ENCODE results near the gene DNAJC27.

Gene DNAJC27

DNA sequence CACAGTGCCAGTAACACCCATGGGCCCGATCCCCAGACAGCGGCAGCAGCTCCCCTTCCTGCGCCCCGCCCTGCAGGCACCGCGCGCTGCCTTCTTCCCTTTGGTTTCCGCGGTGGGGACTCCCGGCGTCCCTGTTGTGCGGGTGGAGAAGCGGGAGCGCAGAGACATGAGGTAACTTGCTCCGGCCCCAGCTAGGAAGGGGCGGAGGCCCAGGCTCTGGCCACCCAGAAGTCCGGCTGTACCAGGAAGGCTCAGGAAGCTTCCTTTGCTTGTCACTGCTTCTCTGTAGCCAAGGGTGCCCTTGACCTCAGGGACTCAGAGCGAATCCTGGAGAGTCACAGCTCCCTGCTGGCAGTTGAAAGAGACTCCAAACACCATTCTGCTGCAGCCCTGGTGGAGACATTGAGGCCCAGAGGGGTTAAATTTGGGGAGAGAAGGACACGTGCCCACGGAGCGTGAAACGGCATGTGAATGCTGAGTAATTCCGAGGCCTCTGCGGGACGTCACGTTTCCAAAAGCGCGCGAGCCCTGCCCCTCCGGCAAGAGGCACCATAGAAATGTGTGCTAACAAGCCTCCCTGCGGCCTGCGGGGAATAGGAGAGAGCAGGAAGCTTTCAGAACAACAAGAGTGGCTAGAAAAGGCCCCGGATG, 45.0 kb downstream of the DNAJC27 start:
- DNase-seq (ENCODE audit: low read depth in 2 of 3, low spot score in 2 of 3): no peak

DNA sequence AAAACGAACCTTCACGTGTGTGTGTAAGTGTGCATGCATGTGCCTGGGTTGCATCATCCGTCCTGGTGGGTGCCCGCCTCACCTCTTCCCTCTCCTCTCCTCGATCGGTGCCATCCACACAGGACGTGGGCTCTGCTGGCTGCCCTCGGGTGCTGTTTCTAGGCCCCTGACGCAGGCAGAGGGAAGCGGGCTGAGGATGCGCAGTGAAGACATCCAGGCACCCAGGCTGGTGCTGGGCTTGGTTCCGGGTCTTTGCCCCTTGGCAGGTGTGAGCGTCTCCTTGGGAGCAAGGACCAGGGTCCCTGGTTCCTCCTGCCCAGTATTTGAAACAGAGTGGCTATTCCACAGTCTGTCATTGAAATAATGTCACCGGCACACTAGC, 45.5 kb downstream of the DNAJC27 start:
- no peak for DNase-seq (ENCODE audit: low read depth in 2 of 3, low spot score in 2 of 3)

DNA sequence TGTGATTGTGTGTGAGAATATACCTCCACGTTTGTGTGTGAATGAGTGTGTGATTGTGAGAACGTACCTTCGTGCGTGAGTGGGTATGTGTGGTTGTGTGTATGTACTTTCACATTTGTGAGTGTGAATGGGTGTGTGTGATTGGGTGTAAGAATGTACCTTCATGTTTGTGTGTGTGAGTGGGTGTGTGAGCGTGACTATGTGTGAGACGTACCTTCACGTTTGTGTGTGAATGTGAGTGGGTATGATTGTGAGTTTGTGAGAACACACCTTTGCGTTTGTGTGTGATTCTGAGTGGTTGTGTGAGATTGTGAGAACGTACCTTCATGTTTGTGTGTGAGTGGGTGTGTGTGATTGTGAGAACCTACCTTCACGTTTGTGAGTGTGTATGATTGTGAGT, 45.9 kb downstream of the DNAJC27 start:
- DNase-seq (ENCODE audit: low read depth in 2 of 3, low spot score in 2 of 3): no peak

DNA sequence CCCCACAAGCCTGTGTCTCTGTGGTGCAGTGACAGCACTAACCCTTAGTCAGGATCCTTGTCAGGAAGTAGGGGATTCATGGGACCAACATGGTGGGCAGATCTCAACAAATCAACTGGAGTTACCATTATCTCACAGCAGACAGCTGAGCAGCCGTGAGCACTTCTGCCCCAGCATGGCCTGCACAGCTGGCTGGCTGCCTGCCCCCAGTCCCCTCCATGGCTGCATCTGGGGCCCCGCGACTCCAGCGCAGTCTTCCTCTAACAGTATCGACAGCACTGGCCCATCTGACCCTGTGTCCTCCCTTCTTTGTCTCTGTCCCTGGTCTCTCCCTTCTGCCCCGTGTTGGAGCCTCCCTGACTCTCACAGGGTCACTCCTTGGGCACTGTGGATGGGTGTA, 47.0 kb downstream of the DNAJC27 start:
- no peak for DNase-seq (ENCODE audit: low read depth in 2 of 3, low spot score in 2 of 3)

DNA sequence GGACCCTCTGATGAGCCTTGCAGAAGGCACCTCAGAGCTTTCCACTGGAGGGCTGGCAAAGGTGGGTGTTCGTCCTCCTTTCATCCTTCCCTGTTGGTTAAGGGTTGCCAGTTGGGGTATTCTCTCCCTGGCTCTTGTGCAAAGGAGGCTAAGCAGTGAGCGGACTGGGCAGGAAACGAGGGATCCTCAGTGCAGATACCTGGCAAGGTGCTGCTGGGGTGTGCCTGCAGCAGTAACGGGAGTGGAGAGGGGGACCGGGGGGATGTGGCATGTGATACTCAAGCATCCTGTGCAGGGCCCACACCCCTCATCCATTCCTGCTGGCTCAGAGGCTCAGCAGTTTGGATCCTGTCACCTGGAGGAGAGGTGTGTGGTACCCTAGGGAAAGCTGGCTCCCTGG, 47.5 kb downstream of the DNAJC27 start:
- no peak for DNase-seq (ENCODE audit: low read depth in 2 of 3, low spot score in 2 of 3)

DNA sequence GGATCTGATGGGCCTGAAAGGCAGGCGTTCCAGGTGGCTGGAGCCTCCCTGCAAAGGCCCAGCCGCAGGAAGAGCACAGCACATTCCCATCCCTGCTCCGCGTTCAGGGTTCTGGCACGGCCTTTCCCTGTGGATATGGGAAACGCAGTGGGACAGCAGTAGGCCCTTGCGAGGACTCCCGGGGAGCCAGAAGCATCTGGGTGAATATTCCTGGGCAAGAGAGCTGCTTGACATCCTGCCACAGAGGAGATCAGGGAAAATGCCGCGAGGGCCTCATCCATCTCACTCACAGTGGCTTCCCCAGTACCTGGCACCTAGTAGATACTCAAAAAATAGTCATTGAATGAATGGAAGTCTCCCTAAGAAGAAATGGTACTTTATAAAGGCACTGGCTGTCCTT, 48.6 kb downstream of the DNAJC27 start:
- no peak for DNase-seq (ENCODE audit: low read depth in 2 of 3, low spot score in 2 of 3)

DNA sequence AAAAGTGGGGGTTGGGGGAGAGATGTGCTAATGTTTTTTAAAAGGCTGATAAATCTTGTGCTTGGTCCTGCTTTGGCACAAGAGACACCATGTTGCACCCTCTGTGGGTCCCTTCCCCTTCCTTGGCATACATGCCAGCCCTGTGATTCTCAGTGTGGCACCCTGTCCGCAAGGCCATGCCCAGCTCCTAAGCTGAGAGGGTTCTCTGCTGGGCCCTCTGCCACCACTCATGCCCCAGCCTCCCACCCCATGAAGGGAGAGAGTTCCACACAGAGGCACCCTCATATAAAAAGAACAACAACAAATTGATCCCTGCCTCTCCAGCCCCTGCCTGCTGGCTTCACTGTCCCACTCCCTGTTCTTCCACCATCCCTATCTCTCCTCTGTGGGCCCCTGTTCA, 49.2 kb downstream of the DNAJC27 start:
- DNase-seq (ENCODE audit: low read depth in 2 of 3, low spot score in 2 of 3): no peak

DNA sequence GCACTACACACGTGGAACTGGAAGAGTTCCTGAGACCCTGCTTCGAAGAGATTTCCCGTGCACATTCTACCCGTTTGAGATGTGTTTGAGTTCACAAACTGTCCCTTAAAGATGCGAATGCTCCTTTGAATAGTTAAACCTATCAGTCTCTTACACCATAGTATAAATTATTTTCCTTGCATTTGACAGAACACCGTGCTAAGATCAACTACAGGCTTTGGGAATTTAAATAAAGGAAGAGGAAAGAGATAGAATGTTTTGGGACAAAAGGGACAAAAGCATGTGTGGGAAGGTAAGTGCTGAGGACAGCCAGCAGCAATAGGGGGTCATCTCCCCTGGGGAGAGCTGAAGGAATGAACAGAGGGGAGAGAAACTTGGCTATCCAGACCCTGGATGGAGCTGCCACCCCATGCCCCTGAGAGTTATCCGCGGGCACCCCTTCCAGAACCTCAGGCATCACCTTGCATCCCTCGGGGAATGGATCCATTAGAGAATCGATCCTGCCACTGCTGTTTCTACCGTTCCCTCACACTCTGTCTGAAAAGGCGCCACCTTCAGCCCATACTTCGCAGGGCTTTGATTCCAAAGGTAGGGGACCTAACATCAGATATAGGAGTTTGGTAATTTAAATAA, 50.8 kb downstream of the DNAJC27 start:
- no peak for DNase-seq (ENCODE audit: low read depth in 2 of 3, low spot score in 2 of 3)

DNA sequence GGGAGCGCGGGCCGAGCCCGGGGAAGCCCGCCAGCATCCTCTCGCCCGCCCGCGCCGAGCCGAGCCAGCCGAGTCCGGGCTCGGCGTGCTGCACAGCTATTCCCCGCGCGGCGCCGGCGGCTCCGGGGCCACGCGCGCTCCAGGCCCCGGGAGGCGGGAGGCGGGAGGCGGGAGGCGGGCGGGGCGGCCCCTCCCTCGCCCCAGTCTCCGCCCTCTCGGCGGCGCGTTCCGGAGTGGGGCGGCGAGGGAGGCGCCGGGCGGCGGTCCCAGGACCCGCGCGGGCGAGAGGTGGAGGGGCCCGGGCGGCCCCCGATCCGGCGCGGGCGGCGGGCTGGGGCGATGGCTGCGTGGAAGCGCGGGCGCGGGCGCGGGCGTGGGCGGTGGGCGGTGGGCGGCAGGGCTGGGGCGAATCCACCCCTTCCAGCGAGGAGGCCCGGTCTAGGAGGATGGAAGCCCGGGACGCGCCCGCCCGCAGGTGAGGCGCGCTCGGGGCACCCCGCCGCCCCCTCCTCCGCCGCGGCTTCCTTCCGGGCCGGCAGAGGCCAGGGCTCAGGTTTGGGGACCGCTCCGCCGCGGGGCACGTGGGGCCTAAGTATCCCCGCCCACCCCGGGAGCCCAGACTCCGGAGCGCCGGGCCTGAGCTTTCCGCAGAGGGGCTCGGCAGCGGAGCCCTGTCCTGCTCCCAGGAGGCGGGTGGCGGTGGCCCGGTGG, 51.5 kb downstream of the DNAJC27 start, which contains the start of gene ADCY3:
Gene ADCY3 (minus strand): TSS at position 140 of the 711 bp plus-strand sequence. CDS start 1,250 bp downstream, outside the sequence.
- peak in 2 of 3 experiments; percentile 45 to 53 for DNase-seq (ENCODE audit: low read depth in 2 of 3, low spot score in 2 of 3)

DNA sequence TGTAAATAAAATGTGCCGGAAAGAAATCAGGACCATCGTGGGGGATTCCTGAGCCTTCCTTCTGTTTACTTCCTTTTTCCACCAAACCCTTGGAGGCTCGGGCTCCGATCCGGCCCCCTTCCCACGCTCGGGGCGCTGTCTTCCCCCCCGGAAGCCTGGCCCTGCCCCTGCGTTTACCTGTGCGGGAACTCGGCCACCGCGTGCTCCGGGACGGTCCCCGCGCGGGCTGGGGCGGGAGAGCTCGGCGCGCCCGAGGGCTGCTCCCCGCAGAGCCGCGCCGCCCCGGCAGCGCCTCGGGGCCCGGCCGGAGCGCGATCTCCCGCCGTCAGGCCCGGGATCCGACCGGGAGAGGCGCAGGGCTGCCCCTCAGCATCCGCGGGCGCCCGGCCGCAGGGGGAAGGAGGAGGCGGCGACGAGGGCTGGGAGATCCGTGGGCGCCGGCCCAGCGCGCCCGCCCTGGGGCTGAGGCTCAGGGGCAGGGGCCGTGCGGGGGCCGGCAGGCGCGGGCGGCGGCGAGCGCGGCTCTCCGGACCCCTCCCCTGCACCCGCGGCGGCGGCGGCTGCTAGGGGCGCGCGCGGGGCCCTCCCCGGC, 52.2 kb downstream of the DNAJC27 start:
- peak in 1 of 3 experiments; percentile 14 for DNase-seq (ENCODE audit: low read depth in 2 of 3, low spot score in 2 of 3)

DNA sequence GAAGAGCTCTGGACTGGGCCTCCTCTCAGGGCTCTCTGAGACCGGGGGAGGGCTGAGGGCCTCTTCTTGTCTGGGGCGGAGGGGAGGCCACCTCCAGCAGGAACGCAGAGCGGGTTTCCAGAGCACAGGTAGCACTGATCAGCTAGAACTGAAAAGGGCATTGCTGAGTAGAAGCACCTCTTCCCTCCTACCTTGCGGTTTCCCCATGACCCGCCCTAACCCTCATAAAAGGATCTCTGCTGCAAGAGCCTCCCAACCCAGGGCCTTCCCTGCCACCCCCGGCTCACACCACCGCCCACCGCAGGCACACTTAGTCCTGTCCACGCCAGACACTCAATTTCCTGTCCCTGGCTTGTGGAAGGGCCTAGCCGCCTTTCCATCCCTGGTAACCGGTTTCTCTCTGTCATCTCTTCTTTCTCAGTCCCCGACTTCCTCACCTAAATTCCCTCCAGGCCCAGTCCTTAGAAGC, 52.7 kb downstream of the DNAJC27 start:
- DNase-seq (ENCODE audit: low read depth in 2 of 3, low spot score in 2 of 3): peak in 2 of 3 experiments; percentile 39 to 53

DNA sequence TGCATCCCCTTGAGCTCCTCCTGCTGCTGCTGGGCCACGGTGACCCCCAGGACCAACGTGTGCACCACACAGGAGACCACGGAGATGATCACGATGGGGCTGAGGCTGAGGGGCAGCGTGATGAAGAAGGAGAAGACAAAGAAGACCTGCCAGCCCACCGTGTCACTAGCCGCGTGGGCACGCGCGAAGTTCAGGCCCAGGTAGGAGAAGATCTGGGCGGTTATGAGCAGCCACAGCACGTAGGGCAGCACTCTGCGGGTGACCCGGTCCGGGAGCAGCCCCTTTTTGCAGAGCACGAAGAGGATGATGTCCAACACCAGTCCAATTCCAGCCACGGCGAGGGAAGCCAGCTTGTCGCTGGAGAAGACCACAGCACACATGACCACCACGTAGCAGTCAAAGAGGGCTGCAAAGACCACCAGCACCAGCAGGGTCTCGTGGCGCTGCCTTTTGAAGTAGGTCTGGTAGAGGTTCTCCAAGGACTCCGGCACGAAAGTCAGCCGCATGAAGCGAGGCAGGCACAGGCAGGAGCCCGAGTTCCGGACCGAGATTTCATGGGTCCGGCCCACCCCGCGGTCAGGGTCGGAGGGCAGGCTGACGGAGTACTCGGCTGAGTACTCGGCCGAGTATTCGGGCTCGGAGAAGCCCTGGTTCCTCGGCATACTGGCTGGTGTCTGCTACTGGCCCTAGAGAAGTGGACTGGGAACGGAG, 53.3 kb downstream of the DNAJC27 start:
- no peak for DNase-seq (ENCODE audit: low read depth in 2 of 3, low spot score in 2 of 3)

DNA sequence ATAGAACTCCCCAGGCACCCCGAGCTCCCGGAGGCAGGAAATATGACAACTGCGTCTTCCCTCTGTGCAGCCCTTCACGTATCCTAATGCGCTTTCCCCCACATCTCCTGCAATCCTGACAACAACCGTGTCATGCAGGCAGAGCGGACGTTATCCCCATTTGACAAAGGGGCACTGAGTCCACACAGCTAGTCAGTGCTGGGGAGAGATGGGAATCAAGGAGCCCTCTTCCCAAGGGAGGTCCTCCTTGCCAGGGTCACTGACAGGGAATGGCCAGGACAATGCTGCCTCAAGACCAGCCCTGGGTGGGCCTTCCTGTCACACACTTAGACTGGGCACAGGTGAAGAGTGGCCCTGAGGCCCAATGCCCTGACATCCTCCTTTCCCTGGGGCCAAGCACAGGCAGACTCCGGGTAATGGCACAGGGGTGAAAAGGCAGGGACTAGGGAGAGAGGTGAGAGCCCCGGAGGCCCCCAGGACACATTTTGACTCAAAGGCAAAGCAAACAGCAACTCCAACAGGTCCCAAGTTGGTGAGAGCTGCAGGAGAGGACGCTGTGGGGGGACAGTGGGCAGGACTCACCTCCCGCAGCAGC, 53.9 kb downstream of the DNAJC27 start:
- no peak for DNase-seq (ENCODE audit: low read depth in 2 of 3, low spot score in 2 of 3)

DNA sequence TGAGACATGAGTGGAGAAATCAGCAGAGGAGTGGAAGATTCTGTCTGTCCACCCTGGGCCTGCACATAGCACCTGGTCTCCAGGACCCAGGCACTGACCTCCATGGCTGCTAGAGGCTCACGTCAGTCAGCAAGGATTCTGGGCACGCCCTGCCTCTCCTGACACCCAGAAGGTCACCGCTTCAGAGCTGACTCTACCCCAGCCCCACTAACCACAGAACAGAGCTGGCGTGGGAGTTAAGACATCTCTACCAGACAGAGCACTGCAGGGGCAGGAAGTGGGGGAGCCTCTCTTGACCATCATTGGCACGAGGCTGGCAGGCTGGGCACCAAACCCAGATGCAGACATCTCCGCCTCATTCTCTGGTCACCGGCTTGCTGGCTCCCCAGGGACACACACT, 54.7 kb downstream of the DNAJC27 start:
- DNase-seq (ENCODE audit: low read depth in 2 of 3, low spot score in 2 of 3): peak in 2 of 3 experiments; percentile 29 to 36

DNA sequence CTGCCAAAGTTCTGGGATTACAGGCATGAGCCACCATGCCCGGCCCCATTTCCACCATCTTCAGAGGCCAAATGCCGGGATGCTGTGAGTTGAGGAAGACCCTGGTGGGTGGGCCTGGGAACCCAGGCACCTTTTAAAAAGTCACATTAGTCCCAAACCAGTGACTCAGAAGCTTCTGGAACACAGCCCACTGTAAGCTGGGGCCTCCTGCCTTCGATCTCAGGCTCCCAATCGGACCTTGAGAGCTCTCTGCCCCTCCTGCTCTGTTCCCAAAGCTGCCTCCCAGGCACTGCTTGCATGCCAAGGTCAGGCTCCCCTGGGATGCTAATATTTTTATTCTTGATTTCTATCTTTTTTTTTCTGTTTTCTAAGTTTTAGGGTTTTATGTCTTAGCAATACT, 56.0 kb downstream of the DNAJC27 start:
- no peak for DNase-seq (ENCODE audit: low read depth in 2 of 3, low spot score in 2 of 3)

DNA sequence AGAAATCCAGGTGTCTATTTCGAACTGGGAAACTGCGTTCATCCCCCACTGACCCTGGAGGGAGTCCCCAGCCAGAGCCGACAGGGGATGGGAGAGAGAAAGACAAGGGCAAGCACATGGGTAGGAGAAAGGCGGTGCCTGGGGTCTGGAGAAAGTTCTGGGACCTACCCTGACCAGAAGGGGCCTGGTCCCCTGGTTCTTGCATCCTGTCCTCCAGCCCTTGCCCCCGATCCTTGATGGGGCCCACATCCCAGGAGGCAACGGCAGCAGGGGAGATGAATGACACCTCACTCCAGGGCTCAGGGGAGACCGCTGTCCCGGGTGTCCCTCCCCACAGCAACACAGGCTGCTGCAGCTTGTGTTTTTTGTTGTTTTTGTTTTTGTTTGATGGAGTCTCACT, 56.6 kb downstream of the DNAJC27 start:
- DNase-seq (ENCODE audit: low read depth in 2 of 3, low spot score in 2 of 3): no peak

DNA sequence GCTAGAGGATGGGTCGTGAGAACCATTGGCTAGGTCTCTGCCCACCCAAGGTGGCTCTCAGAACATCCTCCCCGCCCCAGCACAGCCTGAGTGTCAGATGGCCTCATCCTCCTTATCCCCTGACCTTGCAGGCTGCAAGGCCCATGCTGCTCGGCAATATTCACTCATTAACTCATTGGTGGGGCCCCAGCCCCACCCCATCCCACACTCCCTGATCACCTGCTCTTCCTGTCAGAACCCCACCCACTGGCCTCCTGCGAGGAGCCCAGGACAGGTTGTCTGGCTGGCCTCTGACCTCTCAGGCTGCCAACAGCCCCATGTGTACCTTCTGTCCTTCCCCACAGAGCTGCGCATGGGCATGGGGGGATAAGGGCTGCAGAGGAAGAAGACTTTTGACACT, 57.0 kb downstream of the DNAJC27 start:
- no peak for DNase-seq (ENCODE audit: low read depth in 2 of 3, low spot score in 2 of 3)

DNA sequence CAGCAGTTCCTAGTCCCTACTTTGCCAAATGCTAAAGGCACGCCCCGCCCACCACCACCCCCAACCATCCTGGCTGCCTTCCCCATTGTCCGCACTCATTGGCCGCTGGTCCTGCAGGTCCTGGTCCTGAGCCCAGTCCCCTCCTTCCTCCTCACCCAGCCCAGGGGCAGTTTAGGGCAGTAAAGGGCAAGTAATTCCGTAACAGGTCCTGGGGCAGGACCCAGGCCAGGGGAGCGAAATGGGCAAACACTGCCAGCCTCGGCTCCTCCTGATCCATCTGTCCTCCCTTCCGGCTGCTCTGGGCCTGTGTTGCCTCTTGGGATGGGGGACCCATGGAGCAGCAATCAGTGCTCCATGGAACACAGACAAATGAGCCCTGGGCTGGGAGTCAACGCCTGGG, 57.8 kb downstream of the DNAJC27 start:
- no peak for DNase-seq (ENCODE audit: low read depth in 2 of 3, low spot score in 2 of 3)

DNA sequence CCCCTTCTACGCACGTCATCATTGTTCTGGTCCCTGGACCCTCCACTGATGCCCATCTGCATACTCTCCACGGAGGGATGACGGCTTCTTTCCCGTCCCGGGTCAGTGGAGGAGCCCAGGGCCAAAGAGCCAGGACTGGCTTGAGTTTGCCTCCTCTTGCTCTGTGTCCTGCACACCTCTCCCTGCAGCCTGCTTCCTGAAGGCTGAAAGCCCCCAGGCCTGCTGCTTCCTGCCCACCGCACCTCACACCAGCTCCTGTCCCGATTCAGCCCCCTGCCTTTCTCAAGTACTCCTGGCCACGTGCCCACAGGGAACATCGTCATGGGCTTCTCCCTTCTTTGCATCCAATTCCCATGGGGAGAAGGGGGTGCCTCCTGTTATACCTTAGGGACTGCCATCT, 58.8 kb downstream of the DNAJC27 start:
- DNase-seq (ENCODE audit: low read depth in 2 of 3, low spot score in 2 of 3): no peak

DNA sequence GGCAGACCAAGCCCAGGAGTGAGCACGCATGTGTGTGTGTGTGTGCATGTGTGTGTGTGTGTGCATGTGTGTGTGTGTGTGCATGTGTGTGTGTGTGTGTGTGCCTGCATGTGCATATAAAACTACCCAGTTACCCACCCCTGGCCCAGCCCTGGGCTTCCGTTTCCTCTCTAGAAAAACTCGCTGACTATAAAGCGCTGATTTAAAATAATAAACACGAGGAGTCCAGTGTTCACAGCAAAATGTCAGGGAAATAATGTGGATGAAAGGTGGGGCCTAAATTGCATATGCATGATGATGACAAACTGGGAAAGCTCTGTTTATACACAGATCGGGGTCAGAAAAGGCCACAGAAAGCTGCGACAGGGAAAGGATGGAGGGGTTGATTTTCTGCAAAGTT, 59.2 kb downstream of the DNAJC27 start:
- no peak for DNase-seq (ENCODE audit: low read depth in 2 of 3, low spot score in 2 of 3)

DNA sequence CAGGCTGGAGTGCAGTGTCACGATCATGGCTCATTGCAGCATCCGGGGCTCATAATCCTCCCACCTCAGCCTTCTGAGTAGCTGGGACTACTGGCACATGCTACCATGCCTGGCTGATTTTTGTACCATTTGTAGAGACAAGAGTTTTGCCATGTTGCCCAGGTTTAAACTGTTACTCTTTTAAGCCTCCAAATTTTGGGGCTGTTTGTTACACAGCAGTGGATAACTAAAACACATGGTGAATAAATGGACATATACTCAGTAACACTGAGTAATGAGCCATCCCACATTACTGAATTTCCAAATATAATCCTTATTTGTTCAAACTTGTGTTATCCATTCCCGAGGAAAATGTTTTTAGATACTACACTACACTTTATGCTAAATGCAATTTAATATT, 61.5 kb downstream of the DNAJC27 start:
- DNase-seq (ENCODE audit: low read depth in 2 of 3, low spot score in 2 of 3): no peak

Data from activated CD8-positive, alpha-beta memory T cell treated with anti-CD3 and anti-CD28 coated beads for 48 hours (primary cell).